ENCODE results near the gene HCN3. TPM values are rescaled to one million over a fixed set of nuclear protein-coding genes. Genes with fewer than 3 reads are reported as not detected.
"Not testable (repeated sequence)": the region's sequence is repeated elsewhere in the genome, so short reads cannot be mapped to it uniquely, and the experiment has no call there.

The HCN3 gene
- total RNA-seq, 3 donors from 2014 or later, result 1.3 to 2.3 (median 2.3) TPM

DNA sequence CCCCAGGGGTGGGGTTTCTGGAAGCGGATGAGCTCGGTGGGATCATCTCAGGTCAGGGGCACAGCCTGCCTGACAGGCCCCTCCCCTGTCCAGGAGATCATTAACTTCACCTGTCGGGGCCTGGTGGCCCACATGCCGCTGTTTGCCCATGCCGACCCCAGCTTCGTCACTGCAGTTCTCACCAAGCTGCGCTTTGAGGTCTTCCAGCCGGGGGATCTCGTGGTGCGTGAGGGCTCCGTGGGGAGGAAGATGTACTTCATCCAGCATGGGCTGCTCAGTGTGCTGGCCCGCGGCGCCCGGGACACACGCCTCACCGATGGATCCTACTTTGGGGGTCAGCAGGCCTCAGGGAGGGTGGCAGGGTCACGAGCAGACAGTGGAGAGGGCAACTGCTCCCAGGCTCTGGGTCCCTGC is 8.4 kb downstream of the HCN3 start:
- intact Hi-C loops (cut with DNase I; ENCODE audit: low total_unique reads), result no loop called here
- Histone ChIP-seq H3K27me3 (no peaks in the 10 kb centered on the region), H3K27ac (no peak overlapping the region), H3K4me3 (no peak overlapping the region), H3K36me3 (no peaks in the 10 kb centered on the region), H3K9me3 (no peaks in the 10 kb centered on the region), H3K4me1 (no peaks in the 10 kb centered on the region)
- DNase-seq (ENCODE audit: low spot score in 2 of 2), result no peak
- TF ChIP-seq, protein P1, sequence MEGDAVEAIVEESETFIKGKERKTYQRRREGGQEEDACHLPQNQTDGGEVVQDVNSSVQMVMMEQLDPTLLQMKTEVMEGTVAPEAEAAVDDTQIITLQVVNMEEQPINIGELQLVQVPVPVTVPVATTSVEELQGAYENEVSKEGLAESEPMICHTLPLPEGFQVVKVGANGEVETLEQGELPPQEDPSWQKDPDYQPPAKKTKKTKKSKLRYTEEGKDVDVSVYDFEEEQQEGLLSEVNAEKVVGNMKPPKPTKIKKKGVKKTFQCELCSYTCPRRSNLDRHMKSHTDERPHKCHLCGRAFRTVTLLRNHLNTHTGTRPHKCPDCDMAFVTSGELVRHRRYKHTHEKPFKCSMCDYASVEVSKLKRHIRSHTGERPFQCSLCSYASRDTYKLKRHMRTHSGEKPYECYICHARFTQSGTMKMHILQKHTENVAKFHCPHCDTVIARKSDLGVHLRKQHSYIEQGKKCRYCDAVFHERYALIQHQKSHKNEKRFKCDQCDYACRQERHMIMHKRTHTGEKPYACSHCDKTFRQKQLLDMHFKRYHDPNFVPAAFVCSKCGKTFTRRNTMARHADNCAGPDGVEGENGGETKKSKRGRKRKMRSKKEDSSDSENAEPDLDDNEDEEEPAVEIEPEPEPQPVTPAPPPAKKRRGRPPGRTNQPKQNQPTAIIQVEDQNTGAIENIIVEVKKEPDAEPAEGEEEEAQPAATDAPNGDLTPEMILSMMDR (IDR thresholded peaks at IDR 0.05), result no peak
- TF ChIP-seq POLR2A (IDR thresholded peaks at IDR 0.05) (no peak), POLR2AphosphoS5 (IDR thresholded peaks at IDR 0.05) (no peak)

- Histone ChIP-seq H3K9me3 (no peaks in the 10 kb centered on the region), H3K4me3 (no peak overlapping the region), H3K4me1 (no peaks in the 10 kb centered on the region), H3K27ac (no peak overlapping the region), H3K27me3 (no peaks in the 10 kb centered on the region), H3K36me3 (no peaks in the 10 kb centered on the region)
- DNase-seq (ENCODE audit: low spot score in 2 of 2), result no peak
- TF ChIP-seq POLR2AphosphoS5 (IDR thresholded peaks at IDR 0.05) (no peak), POLR2A (IDR thresholded peaks at IDR 0.05) (no peak)
- TF ChIP-seq, protein P1 (IDR thresholded peaks at IDR 0.05), result no peak
- intact Hi-C loops (cut with DNase I; ENCODE audit: low total_unique reads), result no loop called here
Measured at GRCh38 chr1:155286544-155286943, 9.3 kb downstream of the HCN3 start.

DNA sequence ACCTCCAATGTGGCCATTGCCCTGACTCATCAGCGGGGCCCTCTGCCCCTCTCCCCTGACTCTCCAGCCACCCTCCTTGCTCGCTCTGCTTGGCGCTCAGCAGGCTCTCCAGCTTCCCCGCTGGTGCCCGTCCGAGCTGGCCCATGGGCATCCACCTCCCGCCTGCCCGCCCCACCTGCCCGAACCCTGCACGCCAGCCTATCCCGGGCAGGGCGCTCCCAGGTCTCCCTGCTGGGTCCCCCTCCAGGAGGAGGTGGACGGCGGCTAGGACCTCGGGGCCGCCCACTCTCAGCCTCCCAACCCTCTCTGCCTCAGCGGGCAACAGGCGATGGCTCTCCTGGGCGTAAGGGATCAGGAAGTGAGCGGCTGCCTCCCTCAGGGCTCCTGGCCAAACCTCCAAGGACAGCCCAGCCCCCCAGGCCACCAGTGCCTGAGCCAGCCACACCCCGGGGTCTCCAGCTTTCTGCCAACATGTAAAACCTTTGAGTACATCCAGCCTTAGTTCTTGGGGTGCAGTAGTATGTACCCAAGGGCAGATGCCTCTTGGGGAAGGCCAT is 10.8 kb downstream of the HCN3 start:
- TF ChIP-seq, protein P1 (IDR thresholded peaks at IDR 0.05), result no peak
- no peak for TF ChIP-seq POLR2AphosphoS5 (IDR thresholded peaks at IDR 0.05)
- no peak for TF ChIP-seq POLR2A (IDR thresholded peaks at IDR 0.05)
- intact Hi-C loops (cut with DNase I; ENCODE audit: low total_unique reads), result no loop called here
- Histone ChIP-seq H3K4me1 (no peaks in the 10 kb centered on the region), H3K9me3 (no peaks in the 10 kb centered on the region), H3K27me3 (no peaks in the 10 kb centered on the region), H3K27ac (no peak overlapping the region), H3K4me3 (no peak overlapping the region), H3K36me3 (no peaks in the 10 kb centered on the region)
- no peak for DNase-seq (ENCODE audit: low spot score in 2 of 2)

DNA sequence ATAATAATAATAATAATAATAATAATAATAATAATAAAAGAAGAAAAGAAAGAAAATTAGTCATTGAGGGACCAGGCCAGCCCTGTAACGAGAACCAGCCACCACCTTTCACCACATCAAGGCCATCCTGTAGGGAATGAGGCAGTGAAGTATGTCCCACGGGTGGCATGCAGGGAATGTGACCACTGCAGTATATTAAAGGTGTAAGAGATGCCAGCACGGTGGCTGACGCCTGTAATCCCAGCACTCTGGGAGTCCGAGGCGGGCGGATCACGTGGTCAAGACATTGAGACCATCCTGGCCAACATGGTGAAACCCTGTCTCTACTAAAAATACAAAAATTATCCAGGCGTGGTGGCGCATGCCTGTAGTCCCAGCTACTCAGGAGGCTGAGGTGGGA is 13.7 kb downstream of the HCN3 start:
- H3K4me3 ChIP-seq; H3K27ac ChIP-seq; DNase-seq (ENCODE audit: low spot score in 2 of 2); H3K9me3 ChIP-seq; H3K4me1 ChIP-seq; intact Hi-C loops (cut with DNase I; ENCODE audit: low total_unique reads); H3K36me3 ChIP-seq: not testable (repeated sequence)
- H3K27me3 ChIP-seq, result peaks cover 0 to 20% of the 10 kb centered on the region in 2 donors

DNA sequence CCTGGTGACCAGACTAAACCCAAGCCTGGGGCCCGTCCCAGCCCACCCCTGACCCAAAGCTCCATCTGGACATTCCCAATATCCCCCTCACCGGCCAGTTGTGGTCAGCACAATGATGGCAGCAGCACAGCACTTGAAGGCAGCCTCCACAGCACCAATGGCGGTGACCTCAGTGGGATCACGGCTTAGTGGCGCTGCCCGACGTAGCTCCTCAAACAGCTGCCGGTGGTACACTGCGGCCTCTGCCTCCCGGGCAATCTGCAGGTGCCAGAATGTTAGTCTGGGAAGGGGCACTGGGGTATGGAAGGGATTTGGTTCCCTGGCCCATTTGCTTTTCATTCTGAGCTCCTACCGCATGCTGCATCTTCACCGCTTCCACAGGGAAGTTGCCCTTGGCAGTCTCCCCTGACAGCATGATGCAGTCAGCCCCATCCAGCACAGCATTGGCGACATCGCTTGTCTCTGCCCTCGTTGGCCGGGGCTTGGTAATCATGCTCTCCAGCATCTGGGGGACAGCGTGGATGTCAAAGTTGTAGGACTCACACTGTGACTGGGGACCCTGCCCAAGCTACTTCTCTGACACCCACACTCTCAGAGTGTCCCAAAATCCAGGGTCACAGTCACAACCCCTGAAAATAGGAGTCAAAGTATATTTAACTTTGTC is 16.0 kb downstream of the HCN3 start:
- no peaks in the 10 kb centered on the region for H3K9me3 ChIP-seq
- no peak overlapping the region for H3K27ac ChIP-seq
- no peak for DNase-seq (ENCODE audit: low spot score in 2 of 2)
- H3K4me3 ChIP-seq, result no peak overlapping the region
- TF ChIP-seq POLR2A (IDR thresholded peaks at IDR 0.05) (no peak), POLR2AphosphoS5 (IDR thresholded peaks at IDR 0.05) (no peak)
- TF ChIP-seq, protein P1 (IDR thresholded peaks at IDR 0.05), result no peak
- H3K4me1 ChIP-seq, result no peaks in the 10 kb centered on the region
- H3K36me3 ChIP-seq, result no peaks in the 10 kb centered on the region
- intact Hi-C loops (cut with DNase I; ENCODE audit: low total_unique reads), result no loop called here
- peaks cover 0 to 26% of the 10 kb centered on the region in 2 donors for H3K27me3 ChIP-seq
